Activated T-helper 2 cell treated with anti-CD3 and anti-CD28 coated beads, Interferon-gamma antibody, Interleukin-2, Interleukin-4, amounts not matched to agents 10 μg/mL and 5 μg/mL and 100 μg/mL, durations not matched to agents 14 hours and 24 hours and 36 hours (primary cell): ENCODE measurements around the gene CYB5D1. TPM values are rescaled to one million over a fixed set of nuclear protein-coding genes. Genes with fewer than 3 reads are reported as not detected.

Experiments
- DNase-seq: peaks from one replicate; pipeline ENCODE4 v3.0.0; 2021; ENCODE audit warnings: low spot score
- H3K27ac Mint-ChIP-seq: one replicate; pipeline ENCODE4 v1.8.0; 2021; ENCODE audit warnings: mixed read lengths
- H3K27me3 Mint-ChIP-seq: one replicate; pipeline ENCODE4 v1.8.0; 2021; ENCODE audit warnings: low read depth, mixed read lengths
- H3K36me3 Mint-ChIP-seq: one replicate; pipeline ENCODE4 v1.8.0; 2021; ENCODE audit warnings: low read depth, mixed read lengths
- H3K4me1 Mint-ChIP-seq: one replicate; pipeline ENCODE4 v1.8.0; 2021; ENCODE audit warnings: low read depth, mixed read lengths
- H3K4me3 Mint-ChIP-seq: one replicate; pipeline ENCODE4 v1.8.0; 2021; ENCODE audit warnings: low read depth, mild to moderate bottlenecking, moderate library complexity, mixed read lengths
- H3K9me3 Mint-ChIP-seq: one replicate; pipeline ENCODE4 v1.8.0; 2021; ENCODE audit warnings: mixed read lengths
- intact Hi-C: fragments of 100-400 bp; cut with micrococcal nuclease; formaldehyde crosslinking; loops from one replicate; pipeline ENCODE4 v1.15.1; 2023
- total RNA-seq: library from RNA; stranded (reverse); gene quantifications from 2 replicates; pipeline ENCODE4 v1.2.3, GENCODE V29; 2022

Gene CYB5D1
- total RNA-seq, 1 donor from 2014 or later, result 8.8 TPM

DNA sequence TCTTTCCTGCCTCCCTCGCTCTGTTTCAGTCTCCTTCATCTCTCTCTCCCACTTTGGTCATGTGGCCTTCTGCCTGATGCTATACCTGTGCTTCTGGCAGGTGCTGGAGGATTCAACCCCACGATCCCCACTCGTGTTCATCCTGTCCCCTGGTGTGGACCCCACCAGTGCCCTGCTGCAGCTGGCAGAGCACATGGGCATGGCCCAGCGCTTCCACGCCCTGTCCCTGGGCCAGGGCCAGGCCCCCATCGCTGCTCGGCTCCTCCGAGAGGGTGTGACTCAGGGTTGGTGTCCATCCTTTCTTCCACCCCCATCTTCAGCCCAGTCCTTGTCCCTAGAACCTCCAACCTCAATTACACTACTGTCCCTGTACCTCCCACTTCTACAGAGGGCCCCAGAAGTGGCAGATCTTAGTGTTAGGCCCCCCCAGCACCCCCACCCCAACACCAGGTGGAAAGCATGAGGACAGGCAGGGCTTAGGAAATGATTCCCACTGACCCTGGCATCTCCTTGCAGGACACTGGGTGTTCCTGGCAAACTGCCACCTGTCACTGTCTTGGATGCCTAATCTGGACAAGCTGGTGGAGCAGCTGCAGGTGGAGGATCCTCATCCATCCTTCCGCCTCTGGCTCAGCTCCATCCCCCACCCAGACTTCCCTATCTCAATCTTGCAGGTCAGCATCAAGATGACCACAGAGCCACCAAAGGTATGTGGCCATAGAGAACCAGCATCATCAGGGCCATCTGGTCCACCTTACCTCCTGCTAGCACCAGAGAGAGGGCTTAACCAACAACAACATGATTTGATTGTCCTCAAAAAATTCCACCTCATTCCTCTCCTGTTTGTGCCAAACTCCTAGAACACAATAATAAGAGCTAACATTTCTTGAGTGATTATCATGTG, 33.5 kb upstream of the CYB5D1 start:
- no peak overlapping the region for H3K27ac Mint-ChIP-seq

DNA sequence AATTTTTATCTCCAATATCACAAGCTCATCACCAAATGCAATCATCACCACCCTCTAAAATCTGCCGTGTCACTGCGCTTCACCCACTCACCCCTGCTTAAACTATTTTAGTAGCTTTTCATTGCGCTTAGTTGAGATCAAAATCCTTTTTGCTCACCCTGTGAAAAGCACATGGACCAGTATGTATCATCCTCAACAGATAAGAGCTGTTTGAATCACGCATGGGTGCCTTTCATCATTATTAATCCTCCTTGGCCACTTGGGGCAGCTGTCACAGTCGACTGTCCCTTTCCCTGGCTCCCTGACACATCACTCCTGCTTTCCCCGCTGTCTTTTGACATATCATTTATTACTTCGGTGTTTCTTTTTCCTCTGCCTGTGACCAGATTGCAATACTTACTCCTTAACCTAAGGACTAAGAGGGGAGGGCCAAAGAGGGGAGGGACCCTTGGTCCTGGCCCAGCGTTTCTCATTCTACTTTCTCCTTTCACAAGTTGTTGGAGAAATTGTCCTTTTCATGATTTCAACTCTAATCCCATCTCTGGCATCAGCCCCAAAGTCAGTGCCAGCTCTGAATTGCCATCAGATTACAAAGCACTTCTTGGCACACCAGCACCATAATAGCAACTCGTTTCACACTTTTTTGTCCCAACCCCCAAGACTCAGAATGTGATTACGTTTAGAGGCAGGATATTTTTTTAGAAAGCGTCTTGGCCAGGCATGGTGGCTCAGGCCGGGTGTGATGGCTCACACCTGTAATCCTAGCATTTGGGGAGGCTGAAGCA, 32.4 kb upstream of the CYB5D1 start:
- intact Hi-C loops, result no loop called here
- H3K36me3 Mint-ChIP-seq, result no peaks in the 10 kb centered on the region
- H3K9me3 Mint-ChIP-seq, result no peaks in the 10 kb centered on the region
- no peak overlapping the region for H3K4me3 Mint-ChIP-seq
- H3K4me1 Mint-ChIP-seq, result peaks cover 8% of the 10 kb centered on the region
- no peak for DNase-seq
- no peak overlapping the region for H3K27ac Mint-ChIP-seq
- peaks cover 25% of the 10 kb centered on the region for H3K27me3 Mint-ChIP-seq

More for the DNA sequence above, 33.5 kb upstream of the CYB5D1 start:
- Mint-ChIP-seq H3K27me3 (peaks cover 19% of the 10 kb centered on the region), H3K9me3 (no peaks in the 10 kb centered on the region), H3K36me3 (no peaks in the 10 kb centered on the region), H3K4me1 (peaks cover 8% of the 10 kb centered on the region), H3K4me3 (no peak overlapping the region)
- intact Hi-C loops, result no loop called here
- no peak for DNase-seq

DNA sequence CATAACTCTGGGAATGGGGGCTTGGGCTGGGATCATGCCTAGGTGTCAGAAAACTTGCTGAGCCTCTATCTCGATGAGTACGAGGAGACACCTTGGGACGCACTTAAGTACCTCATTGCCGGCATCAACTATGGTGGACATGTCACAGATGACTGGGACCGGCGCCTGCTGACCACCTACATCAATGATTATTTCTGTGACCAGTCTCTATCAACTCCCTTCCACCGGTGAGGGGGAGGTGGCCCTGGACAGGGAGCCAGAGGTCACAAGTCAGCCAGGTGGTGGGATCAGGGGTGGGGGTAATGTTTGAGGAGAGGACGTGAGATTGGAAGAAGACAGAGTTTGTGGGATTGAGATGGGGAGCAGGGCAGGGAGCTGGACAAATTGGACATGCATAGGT, 27.2 kb upstream of the CYB5D1 start:
- H3K36me3 Mint-ChIP-seq, result no peaks in the 10 kb centered on the region
- no peak overlapping the region for H3K27ac Mint-ChIP-seq
- intact Hi-C loops, result loop anchor here (10.0 kb wide), 1 partner anchor 346 kb away; the partner anchor contains the start of genes POLR2A and SLC35G6
- no peaks in the 10 kb centered on the region for H3K9me3 Mint-ChIP-seq
- no peak overlapping the region for H3K4me3 Mint-ChIP-seq
- DNase-seq, result no peak
- peaks cover 9% of the 10 kb centered on the region for H3K4me1 Mint-ChIP-seq
- peaks cover 29% of the 10 kb centered on the region for H3K27me3 Mint-ChIP-seq

DNA sequence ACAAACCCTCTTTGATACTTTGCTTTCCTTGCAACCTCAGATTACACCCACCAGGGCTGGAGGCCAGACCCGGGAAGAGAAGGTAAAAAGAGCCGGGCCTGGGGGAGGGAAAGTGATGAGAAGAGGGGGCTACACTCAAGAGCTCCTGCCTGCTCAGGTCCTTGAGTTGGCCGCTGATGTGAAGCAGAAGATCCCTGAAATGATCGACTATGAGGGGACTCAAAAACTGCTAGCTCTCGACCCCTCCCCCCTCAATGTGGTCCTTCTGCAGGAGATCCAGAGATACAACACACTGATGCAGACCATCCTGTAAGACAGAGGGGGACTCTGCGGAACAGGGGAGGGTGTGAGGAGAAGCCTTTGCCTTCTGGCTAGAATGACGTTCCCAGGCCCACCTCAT, 26.6 kb upstream of the CYB5D1 start:
- H3K27ac Mint-ChIP-seq, result no peak overlapping the region
- H3K4me3 Mint-ChIP-seq, result no peak overlapping the region
- H3K27me3 Mint-ChIP-seq, result peaks cover 29% of the 10 kb centered on the region
- no peaks in the 10 kb centered on the region for H3K36me3 Mint-ChIP-seq
- intact Hi-C loops, result loop anchor here (10.0 kb wide), 1 partner anchor 346 kb away; the partner anchor contains the start of genes POLR2A and SLC35G6
- H3K4me1 Mint-ChIP-seq, result peaks cover 9% of the 10 kb centered on the region
- DNase-seq, result no peak
- H3K9me3 Mint-ChIP-seq, result no peaks in the 10 kb centered on the region

DNA sequence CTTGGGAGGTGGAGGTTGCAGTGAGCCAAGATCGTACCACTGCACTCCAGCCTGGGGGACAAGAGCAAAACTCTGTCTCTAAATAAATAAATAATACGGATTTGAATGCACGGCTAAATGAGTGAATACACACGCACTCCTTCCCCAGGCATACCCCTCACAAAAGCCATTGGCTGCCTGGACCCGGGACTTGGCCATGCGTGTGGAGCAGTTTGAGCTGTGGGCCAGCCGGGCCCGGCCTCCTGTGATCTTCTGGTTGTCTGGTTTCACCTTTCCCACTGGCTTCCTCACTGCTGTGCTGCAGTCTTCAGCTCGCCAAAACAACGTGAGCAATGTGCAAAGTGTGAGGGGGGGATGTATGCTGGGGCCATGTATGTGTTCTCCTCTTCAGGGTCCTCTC, 25.4 kb upstream of the CYB5D1 start:
- intact Hi-C loops, result loop anchor here (10.0 kb wide), 1 partner anchor 348 kb away; the partner anchor contains the start of genes POLR2A and SLC35G6
- no peak overlapping the region for H3K27ac Mint-ChIP-seq

DNA sequence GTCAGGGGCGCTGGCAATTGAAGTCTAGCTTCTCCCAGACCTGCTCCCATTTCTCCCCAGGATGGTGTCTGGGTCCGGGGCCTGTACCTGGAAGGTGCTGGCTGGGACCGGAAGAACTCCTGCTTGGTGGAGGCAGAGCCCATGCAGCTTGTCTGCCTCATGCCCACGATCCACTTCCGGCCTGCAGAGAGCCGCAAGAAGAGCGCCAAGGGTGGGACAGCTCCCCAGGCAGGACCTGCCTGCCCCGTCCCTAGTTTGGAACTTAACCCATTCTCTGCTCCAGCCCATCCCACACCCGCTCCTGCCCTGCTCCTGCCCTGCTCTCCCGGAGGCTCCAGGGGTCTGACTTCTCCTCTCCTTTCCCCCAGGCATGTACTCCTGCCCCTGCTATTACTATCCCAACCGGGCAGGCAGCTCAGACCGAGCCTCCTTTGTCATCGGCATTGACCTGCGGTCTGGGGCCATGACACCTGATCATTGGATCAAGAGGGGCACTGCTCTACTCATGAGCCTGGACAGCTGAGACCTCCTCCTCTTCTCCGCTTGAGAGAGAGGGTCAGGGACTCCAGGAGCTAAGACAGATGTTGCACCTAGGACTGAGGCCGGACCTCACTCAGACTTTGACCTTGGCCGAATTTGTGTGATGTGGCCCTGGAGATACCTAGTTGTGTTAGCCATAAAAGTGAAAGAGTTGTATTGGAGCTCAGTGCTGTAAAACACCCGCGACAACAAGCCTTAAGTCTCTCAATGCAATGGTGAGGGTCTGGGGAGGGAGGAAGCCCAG, 24.6 kb upstream of the CYB5D1 start:
- intact Hi-C loops, result loop anchor here (10.0 kb wide), 1 partner anchor 348 kb away; the partner anchor contains the start of genes POLR2A and SLC35G6
- no peak for DNase-seq
- Mint-ChIP-seq H3K36me3 (no peaks in the 10 kb centered on the region), H3K27ac (peak overlapping the region; percentile 55), H3K27me3 (peaks cover 15% of the 10 kb centered on the region), H3K9me3 (no peaks in the 10 kb centered on the region), H3K4me3 (peak overlapping the region; percentile 91), H3K4me1 (peaks cover 24% of the 10 kb centered on the region)

More for the DNA sequence above, 25.4 kb upstream of the CYB5D1 start:
- no peak overlapping the region for H3K4me3 Mint-ChIP-seq
- H3K9me3 Mint-ChIP-seq, result no peaks in the 10 kb centered on the region
- H3K4me1 Mint-ChIP-seq, result peaks cover 20% of the 10 kb centered on the region
- H3K27me3 Mint-ChIP-seq, result peaks cover 21% of the 10 kb centered on the region
- no peak for DNase-seq
- H3K36me3 Mint-ChIP-seq, result no peaks in the 10 kb centered on the region

DNA sequence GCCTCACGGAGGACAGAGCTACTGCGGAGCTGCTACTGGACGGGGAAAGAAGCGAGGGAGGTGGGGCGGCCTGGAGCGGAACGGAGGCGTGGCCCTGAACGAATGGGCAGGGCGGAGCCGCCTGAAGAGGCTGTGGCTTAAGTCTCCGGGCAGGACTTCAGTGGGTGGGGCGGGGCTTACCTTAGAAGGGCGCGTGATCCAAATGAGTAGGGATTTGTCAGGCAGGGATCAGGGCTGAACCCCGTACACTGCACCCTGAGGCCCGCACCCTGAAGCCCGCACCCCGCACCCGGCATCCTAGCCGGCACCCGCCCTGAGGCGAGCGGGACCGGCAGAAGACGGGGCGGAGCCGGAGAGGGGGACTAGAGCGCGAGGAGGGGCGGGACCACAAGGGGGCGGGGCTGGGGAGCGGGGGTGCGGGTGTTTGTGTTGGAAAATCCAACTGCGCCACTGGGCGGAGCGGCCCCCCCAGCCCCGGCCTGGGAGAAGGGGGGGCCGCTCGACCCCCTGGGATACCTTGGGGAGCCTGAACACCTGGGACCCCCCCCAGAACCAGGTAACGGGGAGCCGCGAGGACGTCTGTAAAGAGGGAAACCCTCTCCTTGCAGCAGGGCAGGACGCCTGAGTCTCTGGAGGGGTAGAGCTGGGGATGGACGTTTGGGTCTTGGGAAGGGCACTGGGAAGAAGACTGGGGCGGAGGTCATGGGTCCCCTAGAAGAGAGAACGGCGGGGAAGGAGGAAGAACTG, 23.8 kb upstream of the CYB5D1 start, which contains the start of gene KDM6B:
KDM6B (plus strand) TSS at position 423 of the 747 bp plus-strand sequence. CDS start 11,338 bp downstream, outside the sequence.
- no peaks in the 10 kb centered on the region for H3K9me3 Mint-ChIP-seq
- DNase-seq, result peak; percentile 87
- intact Hi-C loops, result loop anchor here (1.0 to 10.0 kb wide), 4 partner anchors 12 to 349 kb away; partner anchors contain the start of genes POLR2A and SLC35G6
- peak within 1 kb of the TSS; percentile 89 for H3K27ac Mint-ChIP-seq
- H3K36me3 Mint-ChIP-seq, result no peaks in the 10 kb centered on the region
- H3K4me1 Mint-ChIP-seq, result peaks cover 29% of the 10 kb centered on the region
- H3K4me3 Mint-ChIP-seq, result peak within 1 kb of the TSS; percentile 91
- peaks cover 15% of the 10 kb centered on the region for H3K27me3 Mint-ChIP-seq

DNA sequence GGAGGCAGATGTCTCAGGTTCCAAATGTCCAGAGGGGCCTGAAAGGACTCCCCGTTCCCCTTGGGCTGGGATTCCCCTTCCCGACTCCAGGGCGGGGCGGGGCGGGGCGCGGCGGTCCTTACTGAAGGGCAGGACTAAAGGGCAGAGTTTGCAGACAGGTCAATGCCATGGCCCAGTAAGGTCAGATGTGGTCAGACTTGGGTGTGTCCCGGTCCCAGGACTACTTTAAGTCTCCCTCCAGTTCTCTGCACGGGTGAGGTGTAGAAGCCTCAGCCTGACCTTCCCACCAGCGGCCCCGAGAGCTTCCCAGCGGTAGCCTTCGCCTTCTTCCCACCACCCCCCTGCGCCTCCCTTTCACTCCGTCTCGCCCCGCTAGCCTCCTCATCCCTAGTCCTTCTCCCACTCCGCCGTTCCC, 23.3 kb upstream of the CYB5D1 start:
- Mint-ChIP-seq H3K27me3 (peaks cover 11% of the 10 kb centered on the region), H3K27ac (peak overlapping the region; percentile 89), H3K4me3 (peak overlapping the region; percentile 91), H3K36me3 (no peaks in the 10 kb centered on the region), H3K4me1 (peaks cover 35% of the 10 kb centered on the region), H3K9me3 (no peaks in the 10 kb centered on the region)
- intact Hi-C loops, result loop anchor here (1.0 to 10.0 kb wide), 4 partner anchors 12 to 350 kb away; partner anchors contain the start of genes POLR2A and SLC35G6
- no peak for DNase-seq

DNA sequence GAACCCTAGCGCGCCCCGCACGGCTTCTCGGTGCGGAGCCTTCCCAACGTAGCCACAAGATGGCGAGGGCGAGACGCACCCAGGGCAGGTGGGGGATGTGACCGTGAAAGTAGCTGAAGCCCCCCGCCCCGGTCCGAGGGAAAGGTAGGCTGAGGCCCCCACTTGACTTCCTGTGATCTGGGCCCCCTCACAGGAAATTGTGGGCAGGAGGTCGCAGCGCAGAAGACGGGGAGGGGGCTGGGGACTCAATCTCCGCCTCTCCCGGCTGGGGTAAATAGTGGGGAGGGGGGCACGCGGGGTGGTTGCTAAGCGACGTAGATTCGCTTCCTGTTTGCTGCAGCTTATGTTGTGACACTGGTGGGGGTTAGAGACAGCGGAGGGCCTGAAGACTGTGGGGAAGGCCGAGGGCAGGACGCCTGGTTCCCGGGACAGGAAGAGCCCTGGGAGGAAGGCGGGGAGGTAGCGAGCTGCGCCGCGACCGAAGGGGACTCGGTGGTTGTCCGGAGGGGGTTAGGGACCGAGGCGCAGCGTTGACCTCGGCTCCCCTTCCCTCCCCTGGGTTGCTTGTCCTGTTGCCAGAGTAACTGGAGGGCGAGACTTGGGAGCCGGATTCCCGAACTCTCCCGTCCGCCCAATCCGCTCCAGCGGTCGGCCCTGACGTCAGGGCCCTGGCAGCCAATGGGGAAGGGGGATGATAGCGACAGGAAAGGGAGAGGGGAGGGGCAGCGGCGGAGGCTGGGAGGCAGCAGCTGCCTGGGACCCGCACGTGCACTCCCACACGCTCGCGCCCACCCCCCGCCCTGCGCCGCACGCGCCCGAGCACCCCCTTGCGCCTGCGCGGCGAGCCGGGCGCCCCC, 22.6 kb upstream of the CYB5D1 start:
- intact Hi-C loops, result loop anchor here (1.0 to 10.0 kb wide), 7 partner anchors 9 to 350 kb away; partner anchors contain the start of genes NAA38, POLR2A and SLC35G6
- H3K4me3 Mint-ChIP-seq, result peak overlapping the region; percentile 91
- peaks cover 11% of the 10 kb centered on the region for H3K27me3 Mint-ChIP-seq
- DNase-seq, result peak; percentile 80
- no peaks in the 10 kb centered on the region for H3K9me3 Mint-ChIP-seq
- peaks cover 42% of the 10 kb centered on the region for H3K4me1 Mint-ChIP-seq
- H3K36me3 Mint-ChIP-seq, result peaks cover 4% of the 10 kb centered on the region
- peak overlapping the region; percentile 89 for H3K27ac Mint-ChIP-seq

DNA sequence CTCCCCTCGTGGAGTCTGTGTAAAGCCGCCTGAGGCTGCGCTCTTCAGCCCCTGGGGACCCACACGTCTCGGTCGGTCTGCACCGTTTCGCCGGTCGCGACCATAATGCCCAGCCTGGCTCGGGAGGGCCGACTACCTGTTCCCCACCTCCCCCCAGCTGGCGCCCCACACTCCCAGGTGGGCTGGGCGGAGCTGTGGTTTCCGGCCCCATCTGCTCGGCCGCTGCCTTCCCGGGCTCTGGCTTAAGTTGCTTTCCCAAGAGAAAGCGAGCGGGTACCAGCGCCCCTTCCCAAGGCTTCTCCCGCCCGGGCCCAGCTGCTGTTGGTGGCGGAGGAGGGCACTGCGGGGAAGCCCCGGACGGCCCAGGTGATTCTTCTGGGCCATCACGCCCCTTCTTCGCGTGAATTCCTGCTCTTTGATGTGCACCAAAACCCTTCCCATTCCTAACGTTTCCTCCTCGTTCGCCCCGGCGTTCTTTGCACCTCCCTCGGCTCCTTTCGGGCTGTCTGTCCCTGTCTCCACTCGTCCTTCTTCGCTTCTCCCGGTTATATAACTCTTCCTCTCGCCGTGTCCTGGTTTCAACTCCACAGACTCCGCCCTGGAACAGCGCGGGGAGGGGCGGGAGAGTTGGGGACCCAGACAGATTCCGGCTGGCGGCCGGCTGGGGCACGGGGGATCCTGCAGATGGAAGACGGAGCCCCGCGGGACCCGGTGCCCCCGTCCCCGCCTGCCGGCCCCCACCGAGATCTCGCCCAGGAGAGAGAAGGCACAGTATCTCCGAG, 21.8 kb upstream of the CYB5D1 start:
- peaks cover 50% of the 10 kb centered on the region for H3K4me1 Mint-ChIP-seq
- no peaks in the 10 kb centered on the region for H3K9me3 Mint-ChIP-seq
- DNase-seq, result no peak
- peak overlapping the region; percentile 84 for H3K4me3 Mint-ChIP-seq
- peaks cover 9% of the 10 kb centered on the region for H3K27me3 Mint-ChIP-seq
- peaks cover 10% of the 10 kb centered on the region for H3K36me3 Mint-ChIP-seq
- peak overlapping the region; percentile 79 for H3K27ac Mint-ChIP-seq
- intact Hi-C loops, result loop anchor here (1.0 to 10.0 kb wide), 6 partner anchors 8 to 351 kb away; partner anchors contain the start of genes NAA38, POLR2A and SLC35G6
